ENCODE measurements around the gene MAP3K14.
A peak's percentile ranks its signal among the peaks of the same experiment; 100 is the strongest.

MAP3K14 gene

GRCh38 chr17:45257115-45257514 lies 59.7 kb downstream of the MAP3K14 start:
- Histone ChIP-seq H3K9me3 (replicated peaks; ENCODE audit: insufficient read depth, low read length) (no peaks in the 10 kb centered on the region), H2AFZ (ENCODE audit: low read length) (no peak overlapping the region), H3K27me3 (replicated peaks; ENCODE audit: insufficient read depth, low read length) (no peaks in the 10 kb centered on the region), H3F3A (ENCODE audit: insufficient read depth, low read length) (peaks cover 7% of the 10 kb centered on the region; the same call in 1 of the 2 replicates), H3K4me3 (ENCODE audit: low read length) (no peak overlapping the region), H3K36me3 (replicated peaks; ENCODE audit: insufficient read depth, low read length) (no peaks in the 10 kb centered on the region), H3K27ac (ENCODE audit: low read length) (no peak overlapping the region), H3K79me2 (ENCODE audit: low read length) (no peaks in the 10 kb centered on the region), H3K9ac (ENCODE audit: low read length) (no peak overlapping the region), H3K9me2 (replicated peaks; ENCODE audit: insufficient read depth, low read length) (no peaks in the 10 kb centered on the region), H4K20me1 (ENCODE audit: insufficient read depth, low read length) (no peaks in the 10 kb centered on the region), H3K4me2 (ENCODE audit: low read depth, low read length) (no peak overlapping the region; the same call in 1 of the 2 replicates), H3K4me1 (ENCODE audit: low read length) (peaks cover 12% of the 10 kb centered on the region; the same call in 1 of the 2 replicates)
- no peak for DNase-seq
- TF ChIP-seq EZH2 (optimal IDR thresholded peaks at IDR 0.05; ENCODE audit: low read depth, low read length) (no peak), EZH2phosphoT487 (IDR thresholded peaks at IDR 0.05; ENCODE audit: low read length) (no peak), CTCF (IDR thresholded peaks at IDR 0.05; ENCODE audit: low read length) (no peak)

- TF ChIP-seq CTCF (IDR thresholded peaks at IDR 0.05; ENCODE audit: low read length) (peak; percentile 33), EZH2 (optimal IDR thresholded peaks at IDR 0.05; ENCODE audit: low read depth, low read length) (no peak), EZH2phosphoT487 (IDR thresholded peaks at IDR 0.05; ENCODE audit: low read length) (no peak)
- H3K9ac ChIP-seq (ENCODE audit: low read length), result no peak overlapping the region
- H3K4me2 ChIP-seq (ENCODE audit: low read depth, low read length), result peak overlapping the region; percentile 4; the same call in 1 of the 2 replicates
- H3K9me3 ChIP-seq (replicated peaks; ENCODE audit: insufficient read depth, low read length), result no peaks in the 10 kb centered on the region
- peaks cover 7% of the 10 kb centered on the region; the same call in 1 of the 2 replicates for H3F3A ChIP-seq (ENCODE audit: insufficient read depth, low read length)
- no peaks in the 10 kb centered on the region for H3K36me3 ChIP-seq (replicated peaks; ENCODE audit: insufficient read depth, low read length)
- H3K79me2 ChIP-seq (ENCODE audit: low read length), result no peaks in the 10 kb centered on the region
- peaks cover 12% of the 10 kb centered on the region; the same call in 1 of the 2 replicates for H3K4me1 ChIP-seq (ENCODE audit: low read length)
- no peaks in the 10 kb centered on the region for H3K9me2 ChIP-seq (replicated peaks; ENCODE audit: insufficient read depth, low read length)
- H3K4me3 ChIP-seq (ENCODE audit: low read length), result no peak overlapping the region
- H3K27ac ChIP-seq (ENCODE audit: low read length), result no peak overlapping the region
- DNase-seq, result peak; percentile 30
- no peaks in the 10 kb centered on the region for H4K20me1 ChIP-seq (ENCODE audit: insufficient read depth, low read length)
- no peaks in the 10 kb centered on the region for H3K27me3 ChIP-seq (replicated peaks; ENCODE audit: insufficient read depth, low read length)
- H2AFZ ChIP-seq (ENCODE audit: low read length), result no peak overlapping the region
These were observed 60.5 kb downstream of the MAP3K14 start for GRCh38 chr17:45256114-45256966.

GRCh38 chr17:45255358-45255757 lies 61.5 kb downstream of the MAP3K14 start:
- Histone ChIP-seq H3K9me3 (replicated peaks; ENCODE audit: insufficient read depth, low read length) (no peaks in the 10 kb centered on the region), H3K36me3 (replicated peaks; ENCODE audit: insufficient read depth, low read length) (no peaks in the 10 kb centered on the region), H3K4me3 (ENCODE audit: low read length) (no peak overlapping the region), H3K4me2 (ENCODE audit: low read depth, low read length) (no peak overlapping the region), H3F3A (ENCODE audit: insufficient read depth, low read length) (peaks cover 4% of the 10 kb centered on the region; the same call in 1 of the 2 replicates), H3K9me2 (replicated peaks; ENCODE audit: insufficient read depth, low read length) (no peaks in the 10 kb centered on the region), H3K4me1 (ENCODE audit: low read length) (peaks cover 12% of the 10 kb centered on the region; the same call in 1 of the 2 replicates), H2AFZ (ENCODE audit: low read length) (no peak overlapping the region), H4K20me1 (ENCODE audit: insufficient read depth, low read length) (no peaks in the 10 kb centered on the region), H3K27me3 (replicated peaks; ENCODE audit: insufficient read depth, low read length) (no peaks in the 10 kb centered on the region), H3K9ac (ENCODE audit: low read length) (no peak overlapping the region), H3K79me2 (ENCODE audit: low read length) (no peaks in the 10 kb centered on the region), H3K27ac (ENCODE audit: low read length) (no peak overlapping the region)
- DNase-seq, result no peak
- no peak for TF ChIP-seq EZH2 (optimal IDR thresholded peaks at IDR 0.05; ENCODE audit: low read depth, low read length)
- TF ChIP-seq CTCF (IDR thresholded peaks at IDR 0.05; ENCODE audit: low read length), result no peak
- no peak for TF ChIP-seq EZH2phosphoT487 (IDR thresholded peaks at IDR 0.05; ENCODE audit: low read length)

Data from MM.1S (cell line).